ENCODE results near the gene SNX2. TPM values are rescaled to one million over a fixed set of nuclear protein-coding genes. Genes with fewer than 3 reads are reported as not detected.

SNX2 gene
- 95.8 and 113 TPM in 2 replicates for total RNA-seq

GRCh38 chr5:122774861-122775549 is at the start of gene SNX2:
Gene SNX2, plus strand, starts transcription at chr5:122775080. Its CDS starts 24 bp downstream, at chr5:122775104.

GRCh38 chr5:122845229-122846050 is 70.6 kb downstream of the SNX2 start, which contains the start of gene SNX24:
Gene SNX24, plus strand, starts transcription at chr5:122845613. Its CDS starts 21 bp downstream, at chr5:122845634.

Other genes starting within 250 kb of the SNX2 start
- 55.4 and 57.7 TPM in 2 replicates for gene SNX24, start 70.5 kb downstream of the SNX2 start, total RNA-seq

Data from placental epithelial cell (primary cell).